ENCODE results near the gene HYKK.

DNA sequence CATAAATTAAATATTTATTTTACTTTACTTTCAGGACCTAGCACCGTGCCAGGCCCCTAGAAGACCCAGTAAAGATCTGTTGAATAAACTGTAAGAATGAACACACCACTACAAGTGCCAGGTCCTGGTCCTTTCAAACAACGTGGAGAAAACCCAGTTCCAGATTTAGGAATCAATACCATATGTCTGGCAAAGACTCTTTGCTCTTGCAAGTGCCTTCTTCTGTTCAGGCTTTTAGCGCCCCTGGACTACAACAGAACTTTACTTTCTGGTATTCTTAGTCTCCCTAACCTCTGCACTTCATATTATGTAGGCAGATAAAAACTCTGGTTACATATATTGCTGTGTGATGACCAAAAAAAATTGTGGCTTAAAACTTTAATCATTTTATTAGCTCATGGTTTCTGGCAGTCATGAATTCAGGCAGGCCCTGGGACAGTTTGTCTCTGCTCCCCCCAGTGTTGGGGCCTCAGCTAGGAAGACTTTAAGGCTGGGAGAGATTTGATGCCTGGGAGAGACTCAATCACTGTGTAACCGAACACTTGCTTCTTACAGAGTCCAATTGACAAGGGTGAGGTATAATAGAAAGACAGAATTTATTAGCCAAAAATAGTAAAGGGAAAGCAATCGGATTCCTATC is 30.0 kb downstream of the HYKK start:
- TF ChIP-seq, protein P1, sequence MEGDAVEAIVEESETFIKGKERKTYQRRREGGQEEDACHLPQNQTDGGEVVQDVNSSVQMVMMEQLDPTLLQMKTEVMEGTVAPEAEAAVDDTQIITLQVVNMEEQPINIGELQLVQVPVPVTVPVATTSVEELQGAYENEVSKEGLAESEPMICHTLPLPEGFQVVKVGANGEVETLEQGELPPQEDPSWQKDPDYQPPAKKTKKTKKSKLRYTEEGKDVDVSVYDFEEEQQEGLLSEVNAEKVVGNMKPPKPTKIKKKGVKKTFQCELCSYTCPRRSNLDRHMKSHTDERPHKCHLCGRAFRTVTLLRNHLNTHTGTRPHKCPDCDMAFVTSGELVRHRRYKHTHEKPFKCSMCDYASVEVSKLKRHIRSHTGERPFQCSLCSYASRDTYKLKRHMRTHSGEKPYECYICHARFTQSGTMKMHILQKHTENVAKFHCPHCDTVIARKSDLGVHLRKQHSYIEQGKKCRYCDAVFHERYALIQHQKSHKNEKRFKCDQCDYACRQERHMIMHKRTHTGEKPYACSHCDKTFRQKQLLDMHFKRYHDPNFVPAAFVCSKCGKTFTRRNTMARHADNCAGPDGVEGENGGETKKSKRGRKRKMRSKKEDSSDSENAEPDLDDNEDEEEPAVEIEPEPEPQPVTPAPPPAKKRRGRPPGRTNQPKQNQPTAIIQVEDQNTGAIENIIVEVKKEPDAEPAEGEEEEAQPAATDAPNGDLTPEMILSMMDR (IDR thresholded peaks at IDR 0.05) = no peak
- no peak for TF ChIP-seq POLR2A (IDR thresholded peaks at IDR 0.05)
- TF ChIP-seq POLR2AphosphoS5 (IDR thresholded peaks at IDR 0.05) = no peak

All from breast epithelium (tissue), 3 donors.